RWPE1 (cell line): Measurements from ENCODE around the gene FETUB.
A peak's percentile ranks its signal among the peaks of the same experiment; 100 is the strongest.

ENCODE experiments used
- CTCF ChIA-PET: fragments of 350-600 bp; sonication (Branson Sonifier 250); formaldehyde crosslinking; extraction: SDS; loops from one replicate; lab custom pipeline; 2021; lab: Yijun Ruan, JAX
- POLR2A ChIA-PET: fragments of 400-600 bp; formaldehyde crosslinking; extraction: SDS; loops from one replicate; lab custom pipeline; 2020; ENCODE audit warnings: antibody characterized with exemption; ENCODE audit not compliant: low non-redundant PET; lab: Yijun Ruan, JAX
- DNase-seq: peaks from one replicate; pipeline ENCODE4 v3.0.0; 2012; ENCODE audit warnings: low spot score
- H3K27ac ChIP-seq: fragments of 450-650 bp; 2 replicates; pipeline ENCODE4 v1.5.1; 2017
- CTCF ChIP-seq: fragments of 450-650 bp; conservative IDR thresholded peaks from 2 replicates; pipeline ENCODE4 v1.5.1; 2017; ENCODE audit warnings: low read depth, mild to moderate bottlenecking

Gene FETUB

GRCh38 chr3:186612065-186612464, 28.1 kb upstream of the FETUB start:
- ChIA-PET CTCF (interaction anchor here (0.6 kb wide), 1 partner anchor 8 kb away, joined by 4 read pairs; no protein-coding TSS in a partner anchor), POLR2A (no interaction called here)
- TF ChIP-seq CTCF = no peak
- no peak for DNase-seq
- no peak overlapping the region for H3K27ac ChIP-seq

DNA sequence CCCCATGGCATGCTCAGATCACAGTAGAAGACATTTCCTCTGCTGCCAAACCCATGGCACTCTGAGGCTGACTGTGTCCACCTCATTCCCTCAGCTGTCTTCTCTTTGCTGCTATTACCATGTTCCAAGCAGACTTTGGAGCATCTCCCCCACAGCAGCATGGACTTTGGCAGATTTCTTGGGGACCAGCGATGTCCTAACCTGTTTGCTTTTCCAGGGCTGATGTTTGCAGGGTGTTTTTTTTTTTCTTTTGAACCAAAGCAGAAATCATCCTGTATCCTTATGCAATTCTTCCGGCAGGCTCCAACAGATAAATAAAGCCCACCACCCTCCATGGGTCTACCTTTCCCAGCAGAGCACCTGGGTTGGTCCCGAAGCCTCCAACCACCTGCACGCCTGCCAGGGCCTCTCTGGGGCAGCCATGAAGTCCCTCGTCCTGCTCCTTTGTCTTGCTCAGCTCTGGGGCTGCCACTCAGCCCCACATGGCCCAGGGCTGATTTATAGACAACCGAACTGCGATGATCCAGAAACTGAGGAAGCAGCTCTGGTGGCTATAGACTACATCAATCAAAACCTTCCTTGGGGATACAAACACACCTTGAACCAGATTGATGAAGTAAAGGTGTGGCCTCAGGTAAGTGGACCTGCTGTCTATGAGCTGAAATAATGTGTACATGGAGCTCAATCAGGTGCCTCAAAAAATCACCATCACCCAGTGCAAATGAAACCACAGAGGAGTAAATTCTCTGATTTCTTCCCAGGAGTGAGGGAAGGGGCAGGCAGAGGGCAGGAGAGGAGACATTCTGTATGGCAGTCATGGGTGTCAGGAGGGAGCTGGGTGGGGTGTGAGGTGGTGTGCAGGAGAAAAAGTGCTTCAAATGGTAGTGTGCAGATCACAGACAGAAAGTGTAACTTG, 27.2 kb upstream of the FETUB start, which contains the start of gene AHSG:
Gene AHSG, plus strand, starts transcription at position 340 of the 916 bp plus-strand sequence. Its CDS starts 82 bp downstream, at position 422.
- H3K27ac ChIP-seq = no peak within 1 kb of the TSS
- DNase-seq = no peak
- TF ChIP-seq CTCF = no peak
- CTCF ChIA-PET = interaction anchor here (0.6 kb wide), 1 partner anchor 9 kb away, joined by 4 read pairs; no protein-coding TSS in a partner anchor
- POLR2A ChIA-PET = no interaction called here

DNA sequence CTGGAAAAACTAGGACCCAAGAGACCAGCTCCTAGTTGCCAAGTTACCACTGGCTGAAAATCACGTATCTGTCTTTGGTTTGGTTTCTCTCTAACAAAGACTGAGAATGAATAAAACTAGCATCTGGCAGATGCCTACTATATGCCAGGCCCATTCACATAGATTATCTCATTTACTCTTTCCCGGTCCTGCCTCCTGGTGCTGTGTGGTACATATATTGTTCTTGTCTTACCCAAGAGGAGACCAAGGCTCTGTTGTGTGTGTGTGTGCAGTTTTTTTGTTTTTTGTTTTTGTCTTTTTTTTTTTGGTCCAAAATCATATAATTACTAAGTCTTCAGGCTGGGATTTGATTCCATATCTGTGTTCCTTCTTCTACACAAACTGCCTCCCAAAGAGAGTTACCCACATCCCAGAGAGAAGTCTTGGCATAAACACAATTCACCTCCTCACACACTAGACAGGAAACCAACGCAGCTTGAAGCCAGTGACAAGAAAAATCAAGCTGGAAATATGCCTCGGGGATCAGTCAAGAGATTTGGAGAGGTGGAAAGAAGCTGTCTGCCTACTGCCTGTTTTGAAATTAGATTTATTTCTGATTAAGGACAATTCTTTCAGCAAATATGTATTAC, 26.4 kb upstream of the FETUB start:
- POLR2A ChIA-PET = no interaction called here
- no peak for TF ChIP-seq CTCF
- CTCF ChIA-PET = interaction anchor here (0.8 to 1.8 kb wide), 4 partner anchors 13 to 278 kb away, joined by 3 to 6 read pairs (median 4); partner anchors contain the start of gene DNAJB11
- DNase-seq = no peak
- no peak overlapping the region for H3K27ac ChIP-seq

DNA sequence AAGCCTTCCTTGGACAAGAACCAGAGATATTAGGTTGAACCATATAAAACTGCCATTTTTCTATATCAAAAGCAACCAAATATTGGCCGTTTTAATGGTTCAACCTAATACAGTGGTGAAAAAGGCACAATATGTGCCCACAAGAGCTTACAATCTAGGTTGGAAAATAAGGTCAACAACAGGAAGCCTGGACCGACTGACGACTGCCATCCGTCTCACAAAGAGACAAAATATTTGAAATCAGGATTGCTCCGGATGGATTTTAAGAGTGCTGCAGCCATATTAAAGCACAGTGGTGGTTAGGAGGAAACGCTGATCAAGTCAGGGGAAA, 26.0 kb upstream of the FETUB start:
- ChIA-PET CTCF (interaction anchor here (0.5 to 1.8 kb wide), 28 partner anchors 9 to 773 kb away, joined by 3 to 15 read pairs (median 4); partner anchors contain the start of gene DNAJB11), POLR2A (no interaction called here)
- no peak for DNase-seq
- TF ChIP-seq CTCF = no peak
- H3K27ac ChIP-seq = no peak overlapping the region

GRCh38 chr3:186614597-186615483, 25.4 kb upstream of the FETUB start:
- POLR2A ChIA-PET = interaction anchor here (0.9 kb wide), 2 partner anchors 10 to 178 kb away, joined by 3 read pairs; no protein-coding TSS in a partner anchor
- no peak overlapping the region for H3K27ac ChIP-seq
- CTCF ChIA-PET = interaction anchor here (0.5 to 1.8 kb wide), 30 partner anchors 8 to 774 kb away, joined by 3 to 15 read pairs (median 4); partner anchors contain the start of gene DNAJB11
- TF ChIP-seq CTCF = peak; percentile 96
- DNase-seq = peak; percentile 79

DNA sequence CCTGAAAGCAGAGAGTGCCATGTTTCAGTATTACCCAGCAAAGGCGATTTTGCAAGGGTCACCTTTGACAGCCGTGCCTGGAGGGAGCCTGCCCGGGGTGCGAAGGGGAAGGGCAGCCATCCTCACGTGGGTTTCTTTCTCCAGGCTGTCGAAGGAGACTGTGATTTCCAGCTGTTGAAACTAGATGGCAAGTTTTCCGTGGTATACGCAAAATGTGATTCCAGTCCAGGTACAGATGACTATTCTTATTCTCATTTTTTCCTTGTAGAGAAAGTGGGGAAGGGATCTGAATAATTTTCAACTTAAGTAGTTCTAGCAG, 23.9 kb upstream of the FETUB start:
- POLR2A ChIA-PET = interaction anchor here (1.5 kb wide), 1 partner anchor 167 kb away, joined by 9 read pairs; the partner anchor contains the start of gene EIF4A2
- peak overlapping the region; percentile 89 for H3K27ac ChIP-seq
- CTCF ChIA-PET = interaction anchor here (0.7 to 2.2 kb wide), 14 partner anchors 26 to 212 kb away, joined by 3 to 17 read pairs (median 6); partner anchors contain the start of gene EIF4A2
- no peak for TF ChIP-seq CTCF
- DNase-seq = no peak
